Gastroesophageal sphincter (tissue), 4 donors: ENCODE results near the gene PRCP. TPM values are rescaled to one million over a fixed set of nuclear protein-coding genes. Genes with fewer than 3 reads are reported as not detected.
A peak's percentile ranks its signal among the peaks of the same experiment; 100 is the strongest.

Experiments
- ATAC-seq: fragments of 150-250 bp; one replicate; pipeline ENCODE4 v1.9.1; 2016; ENCODE audit warnings: mild to moderate bottlenecking, moderate library complexity
- H3K27ac ChIP-seq, 4 donors: fragments of 200-600 bp; sonication (generic) in 3 of 4; 1 replicate in 3 of 4; 2 replicates in 1 of 4; pipeline ENCODE4 v1.5.1; 2016 to 2019
- H3K27me3 ChIP-seq: fragments of 200-600 bp; sonication (generic); one replicate; pipeline ENCODE4 v1.5.1; 2019
- H3K36me3 ChIP-seq, 2 donors: fragments of 200-600 bp; sonication (generic); one replicate each; pipeline ENCODE4 v1.5.1; 2019; ENCODE audit warnings: control low read depth in 1 of 2
- H3K4me1 ChIP-seq, 3 donors: fragments of 200-600 bp; sonication (generic); 1 replicate in 2 of 3; 2 replicates in 1 of 3; pipeline ENCODE4 v1.5.1; 2016 to 2019; ENCODE audit warnings: control low read depth in 2 of 3
- H3K4me3 ChIP-seq, 2 donors: fragments of 200-600 bp; sonication (generic); one replicate each; pipeline ENCODE4 v1.5.1; 2019; ENCODE audit warnings: mild to moderate bottlenecking in 1 of 2, moderate library complexity in 1 of 2
- H3K9me3 ChIP-seq, 3 donors: fragments of 200-600 bp; sonication (generic); one replicate each; pipeline ENCODE4 v1.5.1; 2017 to 2019; ENCODE audit warnings: control low read depth in 2 of 3
- CTCF ChIP-seq, 4 experiments: fragments of 200-600 bp in 2 of 4; fragments of 450-650 bp in 2 of 4; sonication (generic) in 1 of 4; IDR thresholded peaks; one replicate each; pipeline ENCODE4 v1.5.1; 2017 to 2019; ENCODE audit warnings: antibody characterized with exemption in 4 of 4, mild to moderate bottlenecking in 2 of 4, moderate library complexity in 2 of 4
- EP300 ChIP-seq: sonication (generic); formaldehyde crosslinking; IDR thresholded peaks from one replicate; pipeline ENCODE4 v1.6.1; 2017; ENCODE audit warnings: antibody characterized with exemption, mild to moderate bottlenecking
- POLR2A ChIP-seq, 2 donors: fragments of 450-650 bp; IDR thresholded peaks; one replicate each; pipeline ENCODE4 v1.6.1; 2017; ENCODE audit warnings: antibody characterized with exemption in 2 of 2, mild to moderate bottlenecking in 2 of 2, moderate library complexity in 1 of 2
- POLR2AphosphoS5 ChIP-seq: sonication (generic); formaldehyde crosslinking; IDR thresholded peaks from one replicate; pipeline ENCODE4 v1.6.1; 2017; ENCODE audit warnings: antibody characterized with exemption
- WGBS, 2 donors: methylation state at CpG; one replicate each; pipeline ENCODE4 v1.1.5; 2018; ENCODE audit warnings: low coverage in 1 of 2; 5-methylcytosine and 5-hydroxymethylcytosine counted together
- total RNA-seq, 4 donors: library from RNA; depleted of rRNA; stranded (reverse); fragments of >200 nt; gene quantifications; one replicate each; pipeline ENCODE4 v1.1.0, GENCODE V29; 2016

PRCP gene
- total RNA-seq, 4 donors from 2014 or later = 22.8 to 62.2 (median 42.4) TPM

GRCh38 chr11:82883853-82884252 is 16.4 kb downstream of the PRCP start:
- Histone ChIP-seq H3K4me1 (peaks cover 0 to 17% (median 0%) of the 10 kb centered on the region in 3 donors), H3K27me3 (no peaks in the 10 kb centered on the region), H3K9me3 (peaks cover 0 to 5% (median 0%) of the 10 kb centered on the region in 3 donors), H3K4me3 (no peak overlapping the region), H3K36me3 (peaks cover 0 to 12% of the 10 kb centered on the region in 2 donors), H3K27ac (peak overlapping the region in 1 of 4 donors; percentile 23)
- 48 to 55% methylated on average over 2 to 3 of the region's 3 CpGs for WGBS, 2 donors
- ATAC-seq = peak; percentile 77
- TF ChIP-seq POLR2AphosphoS5 (peak; percentile 16), POLR2A (IDR thresholded peaks at IDR 0.05) (no peak)

GRCh38 chr11:82874646-82875523 is 25.3 kb downstream of the PRCP start:
- Histone ChIP-seq H3K36me3 (peaks cover 0 to 7% of the 10 kb centered on the region in 2 donors), H3K27me3 (no peaks in the 10 kb centered on the region), H3K9me3 (peaks cover 0 to under 1% (median 0%) of the 10 kb centered on the region in 3 donors), H3K4me3 (no peak overlapping the region), H3K27ac (no peak overlapping the region), H3K4me1 (peaks cover 0 to 3% (median 1%) of the 10 kb centered on the region in 3 donors)
- no peak for ATAC-seq
- WGBS, 2 donors = 85 to 95% methylated on average over 3 to 4 of the region's 4 CpGs
- TF ChIP-seq CTCF (IDR thresholded peaks at IDR 0.05) = no peak
- TF ChIP-seq POLR2AphosphoS5 = no peak
- TF ChIP-seq EP300 = no peak
- TF ChIP-seq POLR2A (IDR thresholded peaks at IDR 0.05) = no peak

- TF ChIP-seq CTCF (IDR thresholded peaks at IDR 0.05) = no peak
- TF ChIP-seq POLR2A (IDR thresholded peaks at IDR 0.05) = no peak
- TF ChIP-seq EP300 = no peak
- no peak for TF ChIP-seq POLR2AphosphoS5
- Histone ChIP-seq H3K27me3 (no peaks in the 10 kb centered on the region), H3K36me3 (no peaks in the 10 kb centered on the region), H3K27ac (no peak overlapping the region), H3K9me3 (no peaks in the 10 kb centered on the region), H3K4me3 (no peak overlapping the region), H3K4me1 (peaks cover 0 to 13% (median 5%) of the 10 kb centered on the region in 3 donors)
- 62 to 92% methylated on average over 5 of the region's 5 CpGs for whole genome bisulfite sequencing, 2 donors
- ATAC-seq = no peak
Measured at GRCh38 chr11:82873919-82874333, 26.3 kb downstream of the PRCP start.

GRCh38 chr11:82872377-82873150 is 27.7 kb downstream of the PRCP start:
- 81 to 87% methylated on average over 4 to 6 of the region's 7 CpGs for WGBS, 2 donors
- ATAC-seq = no peak

More at GRCh38 chr11:82872377-82873150, 27.7 kb downstream of the PRCP start:
- TF ChIP-seq POLR2AphosphoS5 = no peak
- no peak for TF ChIP-seq EP300
- TF ChIP-seq CTCF (IDR thresholded peaks at IDR 0.05) = no peak
- TF ChIP-seq POLR2A (IDR thresholded peaks at IDR 0.05) = no peak
- Histone ChIP-seq H3K36me3 (no peaks in the 10 kb centered on the region), H3K27ac (no peak overlapping the region), H3K27me3 (no peaks in the 10 kb centered on the region), H3K9me3 (no peaks in the 10 kb centered on the region), H3K4me3 (no peak overlapping the region), H3K4me1 (peaks cover 0 to 24% (median 5%) of the 10 kb centered on the region in 3 donors)
